Tibial nerve (tissue), 4 donors: ENCODE results near the gene HDAC3.

ENCODE experiments used
- EP300 ChIP-seq, 2 donors: sonication (generic); formaldehyde crosslinking; IDR thresholded peaks; one replicate each; pipeline ENCODE4 v1.6.1; 2017; ENCODE audit warnings: antibody characterized with exemption in 2 of 2, mild to moderate bottlenecking in 1 of 2
- POLR2A ChIP-seq, 2 donors: fragments of 450-650 bp; IDR thresholded peaks; one replicate each; pipeline ENCODE4 v1.6.1; 2017; ENCODE audit warnings: antibody characterized with exemption in 2 of 2, mild to moderate bottlenecking in 2 of 2, moderate library complexity in 2 of 2
- TF ChIP-seq, protein P1 (sequence below), 5 experiments: fragments of 200-600 bp in 3 of 5; fragments of 450-650 bp in 2 of 5; sonication (generic) in 3 of 5; IDR thresholded peaks; one replicate each; pipeline ENCODE4 v1.5.1; 2016 to 2019; ENCODE audit warnings: antibody characterized with exemption in 5 of 5, mild to moderate bottlenecking in 3 of 5, moderate library complexity in 2 of 5

DNA sequence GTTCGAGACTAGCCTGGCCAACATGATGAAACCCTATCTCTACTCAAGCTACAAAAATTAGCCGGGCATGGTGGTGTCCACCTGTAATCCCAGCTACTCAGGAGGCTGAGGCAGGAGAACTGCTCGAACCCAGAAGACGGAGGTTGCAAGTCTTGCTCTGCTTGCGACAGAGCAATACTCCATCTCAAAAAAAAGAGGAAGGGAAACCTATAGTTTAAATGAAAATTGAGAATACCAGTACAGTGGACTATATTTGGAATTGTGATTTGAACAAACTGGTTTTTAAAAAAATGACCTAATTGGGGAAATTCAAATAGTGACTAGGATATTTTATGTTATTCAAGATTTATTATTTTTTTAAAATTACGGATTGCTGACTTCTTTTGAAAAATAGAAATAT, 51.1 kb downstream of the HDAC3 start:
- TF ChIP-seq, protein P1, sequence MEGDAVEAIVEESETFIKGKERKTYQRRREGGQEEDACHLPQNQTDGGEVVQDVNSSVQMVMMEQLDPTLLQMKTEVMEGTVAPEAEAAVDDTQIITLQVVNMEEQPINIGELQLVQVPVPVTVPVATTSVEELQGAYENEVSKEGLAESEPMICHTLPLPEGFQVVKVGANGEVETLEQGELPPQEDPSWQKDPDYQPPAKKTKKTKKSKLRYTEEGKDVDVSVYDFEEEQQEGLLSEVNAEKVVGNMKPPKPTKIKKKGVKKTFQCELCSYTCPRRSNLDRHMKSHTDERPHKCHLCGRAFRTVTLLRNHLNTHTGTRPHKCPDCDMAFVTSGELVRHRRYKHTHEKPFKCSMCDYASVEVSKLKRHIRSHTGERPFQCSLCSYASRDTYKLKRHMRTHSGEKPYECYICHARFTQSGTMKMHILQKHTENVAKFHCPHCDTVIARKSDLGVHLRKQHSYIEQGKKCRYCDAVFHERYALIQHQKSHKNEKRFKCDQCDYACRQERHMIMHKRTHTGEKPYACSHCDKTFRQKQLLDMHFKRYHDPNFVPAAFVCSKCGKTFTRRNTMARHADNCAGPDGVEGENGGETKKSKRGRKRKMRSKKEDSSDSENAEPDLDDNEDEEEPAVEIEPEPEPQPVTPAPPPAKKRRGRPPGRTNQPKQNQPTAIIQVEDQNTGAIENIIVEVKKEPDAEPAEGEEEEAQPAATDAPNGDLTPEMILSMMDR (IDR thresholded peaks at IDR 0.05), result no peak
- TF ChIP-seq POLR2A (IDR thresholded peaks at IDR 0.05) (no peak), EP300 (IDR thresholded peaks at IDR 0.05) (no peak)
